HepG2 (cell line): Measurements from ENCODE around the gene ADRM1. TPM values are rescaled to one million over a fixed set of nuclear protein-coding genes. Genes with fewer than 3 reads are reported as not detected.

ENCODE experiments used
- AGO2 ChIP-seq: fragments of 200-400 bp; formaldehyde crosslinking; optimal IDR thresholded peaks from 2 replicates; pipeline ENCODE3; 2017; ENCODE audit warnings: mild to moderate bottlenecking, low read depth, low read length, moderate library complexity
- HOMEZ ChIP-seq: IDR thresholded peaks from 2 replicates; pipeline ENCODE4 v1.6.1; 2016; ENCODE audit warnings: low read depth
- NFAT5 ChIP-seq: sonication (generic); formaldehyde crosslinking; IDR thresholded peaks from 2 replicates; pipeline ENCODE4 v1.4.0; 2020; ENCODE audit warnings: missing genetic modification reagents
- NFIC ChIP-seq: IDR thresholded peaks from 2 replicates; pipeline ENCODE4 v1.6.1; 2012; ENCODE audit warnings: mild to moderate bottlenecking, low read length, inconsistent platforms
- RXRB ChIP-seq: IDR thresholded peaks from 2 replicates; pipeline ENCODE4 v1.6.1; 2016; ENCODE audit warnings: borderline replicate concordance, missing genetic modification reagents, missing compliant biosample characterization
- TEF ChIP-seq: sonication (generic); formaldehyde crosslinking; IDR thresholded peaks from 2 replicates; pipeline ENCODE4 v1.5.0; 2020; ENCODE audit warnings: missing genetic modification reagents
- YEATS4 ChIP-seq: sonication (generic); formaldehyde crosslinking; IDR thresholded peaks from 2 replicates; pipeline ENCODE4 v1.4.0; 2020; ENCODE audit warnings: missing genetic modification reagents, borderline replicate concordance
- ZBTB37 ChIP-seq: sonication (generic); formaldehyde crosslinking; IDR thresholded peaks from 2 replicates; pipeline ENCODE4 v1.4.0; 2020; ENCODE audit warnings: mild to moderate bottlenecking, missing genetic modification reagents
- ZFP1 ChIP-seq: IDR thresholded peaks from 2 replicates; pipeline ENCODE4 v1.6.1; 2016
- ZMYM2 ChIP-seq: sonication (generic); formaldehyde crosslinking; IDR thresholded peaks from 2 replicates; pipeline ENCODE4 v1.8.0; 2022; ENCODE audit warnings: mild to moderate bottlenecking, missing genetic modification reagents
- ZNF232 ChIP-seq: sonication (generic); formaldehyde crosslinking; IDR thresholded peaks from 2 replicates; pipeline ENCODE4 v1.4.0; 2020; ENCODE audit warnings: missing genetic modification reagents, borderline replicate concordance
- ZNF280D ChIP-seq: sonication (generic); formaldehyde crosslinking; IDR thresholded peaks from 2 replicates; pipeline ENCODE4 v1.5.1; 2020; ENCODE audit warnings: mild to moderate bottlenecking, missing genetic modification reagents
- ZNF382 ChIP-seq: sonication (generic); formaldehyde crosslinking; IDR thresholded peaks from 2 replicates; pipeline ENCODE4 v1.5.0; 2020; ENCODE audit warnings: missing genetic modification reagents, mild to moderate bottlenecking, borderline replicate concordance
- ZNF512 ChIP-seq: sonication (generic); formaldehyde crosslinking; IDR thresholded peaks from 2 replicates; pipeline ENCODE4 v1.4.0; 2020; ENCODE audit warnings: mild to moderate bottlenecking, missing genetic modification reagents
- polyA plus RNA-seq, 8 experiments: library from polyadenylated mRNA; depleted of rRNA in 3 of 8; stranded (reverse) in 7 of 8; unstranded in 1 of 8; fragments of >200 nt; fragmentation: Illumina TruSeq in 4 of 8; extraction: Trizol in 4 of 8; gene quantifications; 2 replicates each; pipeline versions ENCODE4 v1.2.1 to v1.2.3, GENCODE V29; 2011 to 2016; ENCODE audit warnings: low read depth in 4 of 8, missing spikeins in 1 of 8, mixed read lengths in 1 of 8; ENCODE audit not compliant: insufficient read depth in 1 of 8
- total RNA-seq, 5 experiments: library from RNA; depleted of rRNA; stranded (reverse); fragments of >200 nt; fragmentation: Illumina TruSeq; extraction: Trizol; gene quantifications; 2 replicates each; pipeline ENCODE4 v1.2.3, GENCODE V29; 2016; ENCODE audit warnings: low read depth in 1 of 5

The ADRM1 gene
- total and polyA plus RNA-seq, 2 of the 13 experiments (the other 11 are each of a cell fraction or from before 2014, with no cell fraction given): 92.9 to 154 TPM

- no peak; the same call in 1 of the 2 replicates for TF ChIP-seq ZNF232 (CRISPR knock-in tag)
- peak; percentile 85; the same call in 1 of the 2 replicates for TF ChIP-seq ZFP1 (CRISPR knock-in tag)
- TF ChIP-seq NFAT5 (CRISPR knock-in tag): peak; percentile 66; the same call in 1 of the 2 replicates
- TF ChIP-seq ZNF512 (CRISPR knock-in tag): no peak
- TF ChIP-seq ZBTB37 (CRISPR knock-in tag): no peak
- no peak for TF ChIP-seq NFIC
- peak; percentile 85; the same call in 1 of the 2 replicates for TF ChIP-seq RXRB
- no peak for TF ChIP-seq ZNF382
- TF ChIP-seq HOMEZ (CRISPR knock-in tag): no peak
- no peak for TF ChIP-seq ZMYM2 (CRISPR knock-in tag)
- TF ChIP-seq ZNF280D (CRISPR knock-in tag): no peak
- TF ChIP-seq AGO2: peak; percentile 96
- TF ChIP-seq TEF (CRISPR knock-in tag): no peak
- no peak; the same call in 1 of the 2 replicates for TF ChIP-seq YEATS4 (CRISPR knock-in tag)
Observed at GRCh38 chr20:62302341-62303061, at the start of gene ADRM1 (continued).
